GM18502 (cell line): ENCODE results near the gene MAP3K20.
A peak's percentile ranks its signal among the peaks of the same experiment; 100 is the strongest.
"Not testable (repeated sequence)": the region's sequence is repeated elsewhere in the genome, so short reads cannot be mapped to it uniquely, and the experiment has no call there.

Experiments used
- ATAC-seq: cut with Tn5 transposase; IDR thresholded peaks from one replicate; pipeline ENCODE4 v1.9.1; 2021; ENCODE audit warnings: mild to moderate bottlenecking; ENCODE audit not compliant: unreplicated experiment, poor library complexity

MAP3K20 gene

GRCh38 chr2:173075781-173076580 lies at the start of gene MAP3K20:
TSS of gene MAP3K20 (plus strand) at chr2:173075846. CDS start at chr2:173091032, 15,186 bp downstream.
- peak; percentile 64 for ATAC-seq

- no peak for ATAC-seq
Observed at GRCh38 chr2:173026479-173026878, 49.2 kb upstream of the MAP3K20 start.

- ATAC-seq, result peak; percentile 56
Observed at GRCh38 chr2:173027181-173028128, 48.2 kb upstream of the MAP3K20 start.

- ATAC-seq, result no peak
Observed at GRCh38 chr2:173028141-173028540, 47.5 kb upstream of the MAP3K20 start.

GRCh38 chr2:173028671-173029070 lies 47.0 kb upstream of the MAP3K20 start:
- ATAC-seq, result no peak

- ATAC-seq, result no peak
Observed at GRCh38 chr2:173030561-173031490, 44.8 kb upstream of the MAP3K20 start.

DNA sequence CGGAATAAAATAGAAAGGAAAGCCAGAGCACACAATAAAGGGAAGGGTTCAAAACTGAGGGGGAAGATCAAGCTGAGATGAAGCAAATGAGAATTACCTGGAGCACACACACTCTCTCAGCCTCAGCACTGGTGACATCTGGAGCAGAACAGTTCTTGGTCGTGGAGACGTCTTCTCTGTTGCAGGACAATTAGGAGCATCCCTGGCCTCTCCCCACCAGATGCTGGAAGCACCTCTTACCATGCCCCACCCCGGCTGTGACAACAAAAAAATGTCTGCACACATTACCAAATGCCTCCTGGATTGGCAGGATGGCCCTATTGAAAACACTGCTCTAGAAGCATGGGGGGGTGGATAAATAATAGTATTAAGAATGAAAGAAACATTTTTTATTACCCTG lies 43.6 kb upstream of the MAP3K20 start:
- ATAC-seq, result no peak

GRCh38 chr2:173033084-173033483 lies 42.6 kb upstream of the MAP3K20 start:
- no peak for ATAC-seq

GRCh38 chr2:173034143-173034542 lies 41.5 kb upstream of the MAP3K20 start:
- no peak for ATAC-seq

- ATAC-seq, result no peak
Observed at GRCh38 chr2:173037245-173038120, 38.2 kb upstream of the MAP3K20 start.

DNA sequence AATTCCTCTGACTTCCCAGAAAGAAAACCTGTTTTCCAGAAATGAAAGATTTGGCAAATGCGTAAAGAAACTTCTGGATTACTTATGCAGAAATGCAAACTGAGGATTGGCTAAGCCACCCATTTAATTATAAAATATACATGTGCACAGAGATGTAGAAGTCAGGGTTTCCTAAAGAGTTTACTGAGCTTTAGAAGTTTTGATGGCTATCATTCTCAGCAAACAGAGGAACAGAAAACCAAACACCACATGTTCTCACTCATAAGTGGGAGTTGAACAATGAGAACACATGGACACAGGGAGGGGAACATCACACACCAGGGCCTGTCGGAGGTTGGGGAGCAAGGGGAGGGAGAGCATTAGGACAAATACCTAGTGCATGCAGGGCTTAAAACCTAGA lies 37.4 kb upstream of the MAP3K20 start:
- ATAC-seq, result not testable (repeated sequence)

DNA sequence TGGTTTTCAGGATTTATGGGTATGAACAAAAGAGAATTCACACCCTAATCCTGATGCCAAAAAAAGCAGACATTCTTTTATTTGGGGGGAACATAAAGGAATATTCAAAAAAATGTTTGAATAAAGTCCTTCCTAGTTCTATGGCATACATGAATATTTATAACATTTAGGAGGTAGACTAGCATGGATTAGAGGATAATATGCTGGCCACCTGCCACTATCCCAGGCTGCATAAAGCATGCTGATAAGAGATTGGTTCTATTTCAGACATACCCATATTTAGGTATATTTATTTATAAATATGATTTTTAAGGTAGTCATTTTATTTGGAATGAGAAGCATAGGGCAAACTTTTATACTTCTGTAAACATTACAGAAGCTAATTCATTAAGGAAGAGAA lies 34.9 kb upstream of the MAP3K20 start:
- ATAC-seq, result no peak

- ATAC-seq, result no peak
Observed at GRCh38 chr2:173043476-173043875, 32.2 kb upstream of the MAP3K20 start.

GRCh38 chr2:173043897-173044519 lies 31.6 kb upstream of the MAP3K20 start:
- no peak for ATAC-seq

- ATAC-seq, result no peak
Observed at GRCh38 chr2:173044686-173045085, 31.0 kb upstream of the MAP3K20 start.

DNA sequence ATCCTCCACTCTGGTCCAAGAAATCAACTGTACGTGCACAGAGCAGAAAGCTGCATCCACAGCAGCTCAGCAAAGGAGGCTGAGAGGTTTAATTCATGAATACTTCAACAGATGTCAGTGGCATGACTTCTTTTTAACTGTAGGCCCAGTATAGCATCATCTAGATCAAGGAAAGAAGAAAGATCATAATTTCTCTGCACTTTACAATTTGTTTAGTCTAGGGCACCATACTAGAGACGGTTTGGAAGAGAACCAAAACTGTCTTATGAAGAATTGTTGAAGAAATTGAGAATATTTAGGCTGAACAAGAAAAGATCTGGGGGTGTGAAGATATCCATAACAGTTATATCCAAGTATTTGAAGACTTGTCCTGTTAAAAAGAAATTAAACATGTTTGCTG lies 30.5 kb upstream of the MAP3K20 start:
- ATAC-seq, result no peak

DNA sequence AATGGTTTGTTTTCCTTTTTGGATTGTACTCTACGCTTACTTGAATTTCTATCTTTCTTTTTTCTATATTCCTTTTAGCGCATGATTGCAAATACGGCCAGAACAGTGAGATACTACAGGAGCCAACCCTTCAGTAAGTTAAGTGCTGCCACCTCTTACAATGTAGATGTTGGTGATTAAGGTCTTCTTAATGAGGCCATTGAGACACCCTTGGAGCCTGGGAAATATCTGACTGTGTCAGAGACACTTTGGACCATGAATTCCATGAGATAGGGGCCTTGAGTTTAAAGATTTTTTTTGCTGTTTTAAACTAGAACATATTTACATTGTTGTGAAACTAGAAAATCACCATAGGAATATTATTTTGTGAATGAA lies 27.1 kb upstream of the MAP3K20 start:
- ATAC-seq, result no peak

DNA sequence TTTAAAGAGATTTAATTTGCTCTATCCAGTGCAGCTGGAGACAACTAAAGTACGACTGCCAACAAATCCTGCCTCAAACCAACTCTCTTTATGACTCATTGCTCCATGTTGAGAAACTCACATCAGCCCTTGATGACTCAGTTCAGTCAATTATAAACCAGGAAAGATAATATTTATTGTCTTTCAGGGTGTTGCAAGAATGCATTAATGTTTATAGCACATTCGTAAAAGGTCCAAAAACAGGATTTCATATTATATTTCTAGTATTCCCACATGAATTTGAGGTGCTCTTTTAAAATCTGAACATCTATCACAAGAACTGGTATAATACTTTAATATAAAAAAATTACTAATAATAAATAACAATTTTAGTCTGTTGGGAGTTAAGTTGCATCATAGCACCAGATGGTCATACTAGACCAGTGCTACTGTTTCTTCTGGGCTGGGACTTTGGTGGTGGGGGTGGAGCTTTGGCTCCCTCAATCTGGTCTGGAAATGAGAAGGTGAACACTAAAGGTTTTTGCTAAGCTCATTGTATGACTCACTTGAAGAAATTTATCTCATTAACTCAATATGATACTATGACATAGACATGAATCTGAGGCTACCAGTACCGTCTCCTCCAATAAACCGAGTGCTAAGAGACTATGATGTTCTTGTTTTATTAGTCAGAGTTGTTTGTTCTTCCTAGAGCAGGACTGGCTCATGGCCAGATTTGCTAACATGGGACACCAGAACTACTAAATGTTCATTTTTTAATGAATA lies 26.6 kb upstream of the MAP3K20 start:
- peak; percentile 88 for ATAC-seq
